NT2/D1 (cell line): ENCODE data around the gene MTRR.

ENCODE experiments used
- DNase-seq: peaks from one replicate; pipeline ENCODE4 v3.0.0-alpha.2; 2011; ENCODE audit warnings: low read depth, low spot score
- H3K27me3 ChIP-seq: 2 replicates; pipeline ENCODE4 v1.6.0; 2011; ENCODE audit warnings: mild to moderate bottlenecking; ENCODE audit not compliant: insufficient read length, insufficient read depth
- H3K36me3 ChIP-seq: 2 replicates; pipeline ENCODE4 v1.6.1; 2011; ENCODE audit warnings: mild to moderate bottlenecking, low read length, mixed read lengths; ENCODE audit not compliant: insufficient read depth, insufficient read length
- H3K4me1 ChIP-seq: 2 replicates; pipeline ENCODE4 v1.5.1; 2011; ENCODE audit not compliant: insufficient read depth, insufficient read length
- H3K4me3 ChIP-seq: 2 replicates; pipeline ENCODE4 v1.5.1; 2011; ENCODE audit warnings: low read depth; ENCODE audit not compliant: insufficient read length
- H3K9ac ChIP-seq: 2 replicates; pipeline ENCODE4 v1.6.0; 2011; ENCODE audit warnings: low read depth; ENCODE audit not compliant: insufficient read length
- H3K9me3 ChIP-seq: 2 replicates; pipeline ENCODE4 v1.5.1; 2011; ENCODE audit warnings: mild to moderate bottlenecking, low read length; ENCODE audit not compliant: insufficient read depth
- SUZ12 ChIP-seq: IDR thresholded peaks from 2 replicates; pipeline ENCODE4 v1.6.1; 2011; ENCODE audit not compliant: insufficient read length, insufficient read depth; ENCODE audit errors: extremely low read depth
- YY1 ChIP-seq: IDR thresholded peaks from 2 replicates; pipeline ENCODE4 v1.6.1; 2011; ENCODE audit not compliant: insufficient read length, insufficient read depth
- ZNF274 ChIP-seq: IDR thresholded peaks from 2 replicates; pipeline ENCODE4 v1.6.1; 2011; ENCODE audit warnings: mild to moderate bottlenecking, low read depth, low read length

Gene MTRR

DNA sequence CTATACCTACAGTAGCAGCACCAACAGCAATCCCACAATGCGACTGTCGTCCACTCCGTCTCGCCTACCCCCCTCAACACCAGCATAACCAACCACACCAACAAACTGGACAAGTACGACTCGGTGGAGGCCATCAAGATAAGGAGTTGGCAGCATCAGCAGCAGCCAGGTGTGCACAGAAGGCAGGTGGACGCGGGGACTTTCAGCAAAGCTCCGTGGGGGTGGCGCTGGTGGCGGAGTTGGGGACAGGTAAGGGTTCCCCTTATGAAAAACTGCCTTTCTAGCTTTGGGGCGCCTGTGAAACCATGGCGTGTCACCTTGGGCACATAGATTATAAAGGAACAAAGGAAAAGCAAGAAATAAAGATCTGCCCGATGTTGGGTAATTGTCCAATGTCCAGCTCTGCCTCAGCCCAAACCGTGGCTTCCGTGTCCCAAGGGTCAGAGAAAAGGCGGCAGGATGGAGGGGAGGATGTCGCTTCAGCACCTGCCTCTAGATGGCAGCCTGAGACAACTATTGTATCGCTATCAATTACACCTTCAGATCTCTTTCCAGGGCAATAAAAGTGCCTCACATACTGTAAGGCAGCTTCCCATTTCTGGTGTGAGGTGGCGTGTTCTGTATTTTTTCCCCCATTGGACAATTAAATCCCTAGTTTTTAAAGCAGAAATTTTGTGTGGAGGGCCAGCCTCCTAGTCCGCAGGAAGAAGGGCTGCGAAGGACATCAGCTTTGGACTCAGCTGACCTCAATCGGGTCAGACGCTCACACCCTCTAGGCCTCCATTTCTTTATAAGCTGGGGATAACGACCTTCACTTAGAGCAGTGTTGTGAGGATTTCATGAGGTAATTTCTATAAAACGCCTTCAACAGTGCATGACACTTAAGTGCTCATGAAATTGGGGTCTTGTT lies 58.8 kb downstream of the MTRR start:
- no peaks in the 10 kb centered on the region for H3K27me3 ChIP-seq
- H3K4me3 ChIP-seq: no peak overlapping the region
- no peak overlapping the region for H3K9ac ChIP-seq
- no peaks in the 10 kb centered on the region for H3K4me1 ChIP-seq
- TF ChIP-seq ZNF274: no peak
- TF ChIP-seq SUZ12: no peak
- TF ChIP-seq YY1: no peak
- no peaks in the 10 kb centered on the region for H3K36me3 ChIP-seq
- peak; percentile 27 for DNase-seq
- no peaks in the 10 kb centered on the region for H3K9me3 ChIP-seq

DNA sequence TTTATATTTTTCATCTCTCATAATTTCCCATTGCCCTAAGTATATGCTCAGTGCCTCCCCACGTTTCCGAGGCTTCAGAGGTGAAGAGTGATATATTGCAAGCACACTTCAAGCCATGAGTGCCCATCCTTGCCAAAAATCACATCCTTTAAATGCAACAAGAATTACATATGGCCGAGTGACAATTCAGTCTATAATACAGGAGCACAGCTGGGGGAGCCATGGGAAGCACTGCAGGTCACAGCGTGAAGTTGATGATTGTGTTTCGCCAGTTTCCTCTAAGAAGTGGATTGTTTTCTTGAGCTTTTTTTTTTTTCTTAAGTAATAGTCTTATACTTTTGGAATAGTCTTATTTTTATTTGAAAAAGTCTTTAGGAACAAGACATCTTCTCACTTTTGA lies 61.1 kb downstream of the MTRR start:
- H3K4me1 ChIP-seq: no peaks in the 10 kb centered on the region
- DNase-seq: no peak
- TF ChIP-seq SUZ12 (no peak), YY1 (no peak), ZNF274 (no peak)
- no peak overlapping the region for H3K4me3 ChIP-seq
- H3K9ac ChIP-seq: no peak overlapping the region
- no peaks in the 10 kb centered on the region for H3K27me3 ChIP-seq
- H3K36me3 ChIP-seq: no peaks in the 10 kb centered on the region
- no peaks in the 10 kb centered on the region for H3K9me3 ChIP-seq

DNA sequence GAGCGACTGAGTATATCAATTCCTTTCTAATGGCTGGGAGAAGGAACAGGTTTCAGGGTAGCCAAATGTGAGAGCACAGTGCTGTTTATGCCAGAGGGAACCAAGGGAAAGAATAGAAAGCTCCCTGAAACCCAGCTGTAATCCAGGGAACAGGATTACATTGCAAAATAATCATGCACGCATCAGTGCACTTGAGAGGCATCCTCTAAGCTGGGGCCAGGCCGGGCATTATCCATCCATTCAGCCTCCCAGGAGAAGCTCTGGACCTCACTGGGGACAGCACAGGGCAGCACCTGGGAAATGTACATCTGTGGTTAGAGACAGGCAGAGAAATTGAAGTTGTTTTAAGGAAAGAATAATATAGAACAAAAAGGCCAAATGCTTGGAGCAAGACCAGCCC lies 72.7 kb downstream of the MTRR start:
- Histone ChIP-seq H3K36me3 (no peaks in the 10 kb centered on the region), H3K27me3 (no peaks in the 10 kb centered on the region)

DNA sequence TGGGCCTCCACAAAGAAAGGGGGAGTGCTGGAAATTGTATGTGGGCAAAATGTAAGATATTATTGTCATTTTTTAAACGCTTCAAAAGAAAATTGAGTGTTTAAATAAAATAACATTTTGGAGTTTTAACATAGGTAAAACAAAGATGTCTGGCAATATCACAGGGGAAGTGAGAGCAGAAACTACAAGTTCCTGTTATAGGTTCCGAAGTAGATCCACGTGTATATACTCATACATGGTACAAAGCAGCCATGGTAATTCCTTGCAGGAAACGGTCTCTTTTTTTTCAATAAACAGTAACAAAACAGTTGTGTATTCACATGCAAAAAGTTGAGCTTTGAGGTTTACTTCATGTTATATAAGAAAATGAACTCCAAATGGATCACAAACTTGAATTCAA lies 78.4 kb downstream of the MTRR start:
- DNase-seq: no peak
- Histone ChIP-seq H3K9me3 (no peaks in the 10 kb centered on the region), H3K27me3 (no peaks in the 10 kb centered on the region), H3K36me3 (no peaks in the 10 kb centered on the region), H3K4me3 (no peak overlapping the region), H3K4me1 (no peaks in the 10 kb centered on the region), H3K9ac (no peak overlapping the region)
- TF ChIP-seq ZNF274 (no peak), YY1 (no peak), SUZ12 (no peak)

More for the DNA sequence above, 72.7 kb downstream of the MTRR start:
- Histone ChIP-seq H3K9me3 (no peaks in the 10 kb centered on the region), H3K9ac (no peak overlapping the region), H3K4me1 (no peaks in the 10 kb centered on the region), H3K4me3 (no peak overlapping the region)
- DNase-seq: no peak
- TF ChIP-seq ZNF274: no peak
- no peak for TF ChIP-seq YY1
- TF ChIP-seq SUZ12: no peak
